Measurements from ENCODE around the gene HASPIN.
A peak's percentile ranks its signal among the peaks of the same experiment; 100 is the strongest.

Gene HASPIN

GRCh38 chr17:3681565-3681964 is 42.1 kb upstream of the HASPIN start:
- no peak for DNase-seq (ENCODE audit: low read depth in 2 of 2)
- no peak for TF ChIP-seq CTCF (IDR thresholded peaks at IDR 0.05; ENCODE audit: low read depth, low read length)
- H3K4me3 ChIP-seq (replicated peaks in 1 of 2; ENCODE audit: low read depth in 2 of 2, low read length in 2 of 2) = no peak overlapping the region

GRCh38 chr17:3682033-3682432 is 41.7 kb upstream of the HASPIN start:
- TF ChIP-seq CTCF (IDR thresholded peaks at IDR 0.05; ENCODE audit: low read depth, low read length) = no peak
- no peak overlapping the region for H3K4me3 ChIP-seq (replicated peaks in 1 of 2; ENCODE audit: low read depth in 2 of 2, low read length in 2 of 2)
- DNase-seq (ENCODE audit: low read depth in 2 of 2) = no peak

- H3K4me3 ChIP-seq (replicated peaks in 1 of 2; ENCODE audit: low read depth in 2 of 2, low read length in 2 of 2) = no peak overlapping the region
- peak; percentile 99 for TF ChIP-seq CTCF (IDR thresholded peaks at IDR 0.05; ENCODE audit: low read depth, low read length)
- DNase-seq (ENCODE audit: low read depth in 2 of 2) = peak in 1 of 2 donors; percentile 42
Observed at GRCh38 chr17:3683054-3683511, 40.6 kb upstream of the HASPIN start.

GRCh38 chr17:3685174-3685573 is 38.5 kb upstream of the HASPIN start:
- DNase-seq (ENCODE audit: low read depth in 2 of 2) = no peak

GRCh38 chr17:3688027-3688553 is 35.6 kb upstream of the HASPIN start:
- no peak overlapping the region for H3K4me3 ChIP-seq (replicated peaks in 1 of 2; ENCODE audit: low read depth in 2 of 2, low read length in 2 of 2)
- no peak for TF ChIP-seq CTCF (IDR thresholded peaks at IDR 0.05; ENCODE audit: low read depth, low read length)
- DNase-seq (ENCODE audit: low read depth in 2 of 2) = no peak

More at GRCh38 chr17:3685174-3685573, 38.5 kb upstream of the HASPIN start:
- H3K4me3 ChIP-seq (replicated peaks in 1 of 2; ENCODE audit: low read depth in 2 of 2, low read length in 2 of 2) = no peak overlapping the region
- no peak for TF ChIP-seq CTCF (IDR thresholded peaks at IDR 0.05; ENCODE audit: low read depth, low read length)

GRCh38 chr17:3688852-3689261 is 34.8 kb upstream of the HASPIN start:
- no peak for TF ChIP-seq CTCF (IDR thresholded peaks at IDR 0.05; ENCODE audit: low read depth, low read length)
- DNase-seq (ENCODE audit: low read depth in 2 of 2) = no peak
- H3K4me3 ChIP-seq (replicated peaks in 1 of 2; ENCODE audit: low read depth in 2 of 2, low read length in 2 of 2) = no peak overlapping the region

All from cardiac fibroblast (primary cell).